Activated naive CD8-positive, alpha-beta T cell treated with anti-CD3 and anti-CD28 coated beads, Interleukin-2, amount 10 ng/mL, durations not matched to agents 7 days and 5 days (primary cell): ENCODE data around the gene MACROD2. TPM values are rescaled to one million over a fixed set of nuclear protein-coding genes. Genes with fewer than 3 reads are reported as not detected.

ENCODE experiments used
- ATAC-seq: fragments of 150-1000 bp; cut with Tn5 transposase; one replicate; pipeline ENCODE4 v1.10.0; 2021; ENCODE audit warnings: low read depth, moderate library complexity
- POLR2A ChIA-PET: fragments of 350-600 bp; sonication (Branson Sonifier 250); formaldehyde crosslinking; loops from one replicate; lab custom pipeline; 2021; ENCODE audit warnings: antibody characterized with exemption; lab: Charles Lee
- DNase-seq: peaks from one replicate; pipeline ENCODE4 v3.0.0; 2021
- H3K27ac Mint-ChIP-seq: one replicate; pipeline ENCODE4 v1.8.0; 2022; ENCODE audit warnings: mild to moderate bottlenecking, mixed read lengths
- H3K27me3 Mint-ChIP-seq: one replicate; pipeline ENCODE4 v1.8.0; 2022; ENCODE audit warnings: mild to moderate bottlenecking, moderate library complexity, mixed read lengths
- H3K36me3 Mint-ChIP-seq: one replicate; pipeline ENCODE4 v1.8.0; 2021; ENCODE audit warnings: mild to moderate bottlenecking, mixed read lengths
- H3K4me1 Mint-ChIP-seq: one replicate; pipeline ENCODE4 v1.8.0; 2021; ENCODE audit warnings: mixed read lengths
- H3K4me3 Mint-ChIP-seq: one replicate; pipeline ENCODE4 v1.8.0; 2022; ENCODE audit warnings: mild to moderate bottlenecking, moderate library complexity, mixed read lengths
- H3K9me3 Mint-ChIP-seq: one replicate; pipeline ENCODE4 v1.8.0; 2021; ENCODE audit warnings: mixed read lengths
- total RNA-seq, 2 experiments: library from RNA; stranded (reverse); gene quantifications; one replicate each; pipeline ENCODE4 v1.2.3, GENCODE V29; 2021

The MACROD2 gene
- total RNA-seq, 2 experiments from 2014 or later: not detected

DNA sequence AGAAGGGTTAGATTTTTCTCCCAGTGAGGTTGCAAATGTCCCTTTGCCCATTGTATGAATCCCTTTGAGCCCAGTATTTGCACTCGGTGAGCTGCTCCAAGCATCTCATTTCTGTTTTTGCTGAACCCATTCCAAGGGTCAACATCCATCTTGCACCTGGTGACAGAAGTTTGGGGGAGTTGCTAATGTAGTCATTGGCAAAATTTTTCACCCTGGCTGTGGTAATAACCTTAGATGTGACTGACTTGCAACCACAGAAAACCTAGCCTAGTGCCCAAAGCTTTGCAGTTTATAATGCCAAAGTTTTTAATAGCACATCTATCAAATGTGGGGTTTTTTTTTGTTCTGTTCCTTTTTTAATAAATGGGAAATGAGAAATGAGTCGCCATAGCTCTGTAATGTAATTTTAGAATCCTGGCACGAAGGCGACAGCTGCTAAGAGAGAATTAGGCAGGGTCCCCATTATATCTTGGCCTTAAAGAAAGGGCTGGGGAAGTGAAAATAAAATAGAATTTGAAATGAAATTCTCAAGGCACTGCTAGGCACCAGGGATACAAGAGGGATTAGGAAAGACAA lies 1895.2 kb downstream of the MACROD2 start:
- H3K27ac Mint-ChIP-seq: no peak overlapping the region
- H3K4me1 Mint-ChIP-seq: no peaks in the 10 kb centered on the region
- no peaks in the 10 kb centered on the region for H3K27me3 Mint-ChIP-seq
- POLR2A ChIA-PET: no interaction called here
- peaks cover 4% of the 10 kb centered on the region for H3K9me3 Mint-ChIP-seq
- DNase-seq (no peak), ATAC-seq (no peak)
- H3K36me3 Mint-ChIP-seq: no peaks in the 10 kb centered on the region
- H3K4me3 Mint-ChIP-seq: no peak overlapping the region

DNA sequence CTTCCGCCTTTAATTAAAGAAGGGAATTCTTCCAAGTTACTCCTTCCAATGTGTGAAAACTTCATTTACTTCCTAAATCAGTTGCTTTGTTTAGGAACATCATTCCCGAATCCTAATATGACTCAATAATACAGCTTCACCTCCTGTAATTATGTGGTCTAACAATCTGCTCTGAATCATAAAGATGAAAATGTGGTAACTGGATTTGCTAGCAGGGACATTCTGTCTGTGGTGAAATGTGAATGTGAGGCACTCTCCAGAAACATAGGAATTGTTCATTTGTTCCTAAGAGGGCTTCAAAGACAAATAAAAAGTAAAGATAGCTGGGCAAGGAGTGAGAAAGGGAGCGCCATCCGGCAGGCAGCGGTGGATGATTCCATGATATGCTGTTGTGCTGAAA lies 1899.8 kb downstream of the MACROD2 start:
- no peaks in the 10 kb centered on the region for H3K36me3 Mint-ChIP-seq
- H3K4me3 Mint-ChIP-seq: no peak overlapping the region
- H3K27ac Mint-ChIP-seq: no peak overlapping the region
- no peaks in the 10 kb centered on the region for H3K27me3 Mint-ChIP-seq
- ATAC-seq (no peak), DNase-seq (no peak)
- POLR2A ChIA-PET: no interaction called here
- peaks cover 4% of the 10 kb centered on the region for H3K4me1 Mint-ChIP-seq
- peaks cover 2% of the 10 kb centered on the region for H3K9me3 Mint-ChIP-seq

DNA sequence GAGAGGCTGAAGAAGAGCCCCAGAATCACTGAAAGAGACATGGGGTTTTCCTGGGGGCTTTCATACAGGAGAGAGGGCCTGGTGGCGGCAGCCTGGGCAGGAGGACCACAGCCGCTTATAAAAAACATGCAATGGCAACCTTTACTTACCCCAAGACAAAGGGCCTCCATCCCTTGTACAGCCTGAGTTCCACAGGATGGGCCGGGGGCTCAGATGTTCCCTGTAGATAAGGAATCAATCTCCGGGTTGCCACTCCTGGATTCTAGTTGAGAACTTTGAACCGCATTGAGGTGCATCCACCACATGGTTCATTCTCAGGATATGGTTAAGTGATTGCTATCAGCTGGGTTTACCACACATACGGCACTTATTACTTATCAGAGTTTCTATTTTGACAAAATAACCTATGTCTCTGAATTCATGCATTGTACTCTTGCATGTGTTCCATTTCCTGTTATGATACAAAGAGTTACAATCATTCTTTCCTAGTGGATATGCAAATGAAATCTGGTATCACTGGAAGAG lies 1900.3 kb downstream of the MACROD2 start:
- no peaks in the 10 kb centered on the region for H3K27me3 Mint-ChIP-seq
- POLR2A ChIA-PET: no interaction called here
- DNase-seq: no peak
- peaks cover 4% of the 10 kb centered on the region for H3K4me1 Mint-ChIP-seq
- H3K4me3 Mint-ChIP-seq: no peak overlapping the region
- H3K27ac Mint-ChIP-seq: no peak overlapping the region
- no peaks in the 10 kb centered on the region for H3K36me3 Mint-ChIP-seq
- peak; percentile 36 for ATAC-seq
- peaks cover 2% of the 10 kb centered on the region for H3K9me3 Mint-ChIP-seq

DNA sequence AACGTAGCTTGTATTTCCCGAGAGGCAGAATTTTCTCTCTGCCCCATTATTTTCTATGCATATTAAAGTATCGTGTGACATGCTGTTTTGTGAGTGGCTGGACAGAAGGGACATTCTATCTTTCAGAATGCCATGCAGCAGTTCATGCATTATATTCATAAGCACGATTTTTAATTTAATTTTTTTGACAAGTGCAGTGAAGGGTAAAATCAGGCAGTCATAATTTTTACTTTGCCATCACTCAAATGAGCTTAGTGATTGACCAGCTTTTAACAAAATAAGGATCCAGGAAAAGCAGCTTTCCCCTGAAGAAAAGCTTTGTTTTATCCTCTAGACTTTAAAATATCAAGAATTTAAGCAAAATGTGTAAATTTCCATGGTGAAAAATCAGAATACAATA lies 1904.7 kb downstream of the MACROD2 start:
- Mint-ChIP-seq H3K36me3 (no peaks in the 10 kb centered on the region), H3K27ac (no peak overlapping the region), H3K4me3 (no peak overlapping the region), H3K9me3 (peaks cover 4% of the 10 kb centered on the region), H3K4me1 (peaks cover 4% of the 10 kb centered on the region), H3K27me3 (no peaks in the 10 kb centered on the region)
- no peak for DNase-seq
- no peak for ATAC-seq
- POLR2A ChIA-PET: no interaction called here

DNA sequence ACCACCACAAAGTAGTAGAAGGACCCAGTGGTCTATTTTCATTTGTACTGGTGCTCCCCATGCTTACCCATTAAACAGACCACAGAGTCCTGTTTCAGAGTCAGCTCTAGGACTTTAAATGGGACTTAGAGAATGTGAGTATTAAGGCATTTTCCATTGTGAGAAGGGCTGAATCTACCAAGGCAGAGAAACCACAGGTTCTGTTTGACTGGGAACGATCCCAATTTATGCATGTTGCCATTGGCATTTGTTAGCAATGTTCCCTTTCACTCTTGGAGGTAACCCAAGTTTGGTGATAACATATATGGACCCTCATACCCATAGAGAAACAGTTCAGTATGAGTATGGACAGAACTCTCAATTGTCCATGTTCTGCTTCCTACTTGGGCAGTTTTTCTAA lies 1905.1 kb downstream of the MACROD2 start:
- Mint-ChIP-seq H3K27ac (no peak overlapping the region), H3K9me3 (peaks cover 2% of the 10 kb centered on the region), H3K27me3 (no peaks in the 10 kb centered on the region), H3K4me1 (peaks cover 4% of the 10 kb centered on the region), H3K36me3 (no peaks in the 10 kb centered on the region), H3K4me3 (no peak overlapping the region)
- POLR2A ChIA-PET: no interaction called here
- ATAC-seq (no peak), DNase-seq (no peak)

DNA sequence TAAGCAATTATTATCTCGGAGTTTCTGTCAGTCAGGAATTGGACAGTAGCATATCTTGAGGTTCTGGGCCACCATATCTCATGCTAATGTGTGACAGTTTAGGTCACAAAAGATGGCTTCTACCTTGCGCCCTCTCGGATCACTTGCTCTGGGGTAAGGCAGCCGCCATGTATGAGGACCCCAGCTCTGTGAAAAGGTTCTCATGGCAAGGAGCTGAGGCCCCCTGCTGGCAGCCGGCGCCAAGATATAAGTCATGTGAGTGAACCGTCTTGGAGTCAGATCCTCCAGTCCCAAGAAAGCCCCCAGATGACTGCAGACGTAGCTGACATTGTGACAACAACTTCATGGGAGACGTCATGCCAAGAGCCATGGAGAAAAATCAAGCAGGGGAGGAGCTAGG lies 1907.2 kb downstream of the MACROD2 start:
- Mint-ChIP-seq H3K4me1 (no peaks in the 10 kb centered on the region), H3K27me3 (no peaks in the 10 kb centered on the region), H3K36me3 (no peaks in the 10 kb centered on the region), H3K9me3 (peaks cover 2% of the 10 kb centered on the region), H3K27ac (no peak overlapping the region), H3K4me3 (no peak overlapping the region)
- ATAC-seq: no peak
- no peak for DNase-seq
- POLR2A ChIA-PET: no interaction called here

DNA sequence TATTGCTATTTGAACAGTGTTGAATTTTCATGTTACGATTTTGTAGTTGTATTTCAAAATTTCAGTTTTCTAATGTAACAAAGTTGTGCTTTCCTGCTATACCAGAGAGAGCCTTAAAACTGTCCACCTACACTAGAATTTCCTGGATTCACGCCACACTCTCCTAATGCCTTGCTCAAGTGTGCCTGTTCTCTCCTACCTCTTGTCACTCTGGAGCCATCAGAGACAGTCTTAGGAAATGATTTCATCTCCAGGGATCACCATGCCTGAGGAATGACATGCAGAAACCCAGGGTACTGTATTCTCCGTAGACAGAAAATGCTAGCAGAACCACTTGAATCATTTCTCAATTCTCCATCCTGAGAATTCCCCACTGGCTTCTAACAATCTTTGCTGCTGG lies 1910.3 kb downstream of the MACROD2 start:
- Mint-ChIP-seq H3K36me3 (no peaks in the 10 kb centered on the region), H3K27ac (no peak overlapping the region), H3K27me3 (no peaks in the 10 kb centered on the region), H3K4me3 (no peak overlapping the region), H3K4me1 (no peaks in the 10 kb centered on the region), H3K9me3 (peaks cover 4% of the 10 kb centered on the region)
- no peak for ATAC-seq
- no peak for DNase-seq
- POLR2A ChIA-PET: no interaction called here

DNA sequence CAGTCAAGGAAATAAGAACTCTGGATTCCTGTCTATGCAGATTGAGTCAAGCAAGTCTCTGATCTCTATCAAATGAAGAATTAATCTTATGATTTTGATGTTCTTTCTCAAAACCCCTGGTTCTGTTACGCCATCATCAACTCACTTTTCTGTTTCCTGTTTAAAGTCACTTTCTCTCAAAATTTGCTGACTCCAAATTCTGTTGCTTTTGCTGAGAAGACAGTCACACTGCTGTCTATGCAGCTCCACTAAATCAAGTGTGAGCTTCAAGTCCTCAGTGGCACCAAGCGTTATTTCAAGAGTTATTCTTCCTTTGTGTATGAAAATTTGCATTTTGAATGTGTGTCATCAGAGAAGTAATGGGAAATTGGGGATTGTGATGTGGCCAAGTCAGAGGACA lies 1914.7 kb downstream of the MACROD2 start:
- Mint-ChIP-seq H3K27me3 (no peaks in the 10 kb centered on the region), H3K9me3 (peaks cover 9% of the 10 kb centered on the region), H3K36me3 (no peaks in the 10 kb centered on the region), H3K4me3 (no peak overlapping the region), H3K4me1 (no peaks in the 10 kb centered on the region), H3K27ac (no peak overlapping the region)
- POLR2A ChIA-PET: no interaction called here
- DNase-seq: no peak
- no peak for ATAC-seq

DNA sequence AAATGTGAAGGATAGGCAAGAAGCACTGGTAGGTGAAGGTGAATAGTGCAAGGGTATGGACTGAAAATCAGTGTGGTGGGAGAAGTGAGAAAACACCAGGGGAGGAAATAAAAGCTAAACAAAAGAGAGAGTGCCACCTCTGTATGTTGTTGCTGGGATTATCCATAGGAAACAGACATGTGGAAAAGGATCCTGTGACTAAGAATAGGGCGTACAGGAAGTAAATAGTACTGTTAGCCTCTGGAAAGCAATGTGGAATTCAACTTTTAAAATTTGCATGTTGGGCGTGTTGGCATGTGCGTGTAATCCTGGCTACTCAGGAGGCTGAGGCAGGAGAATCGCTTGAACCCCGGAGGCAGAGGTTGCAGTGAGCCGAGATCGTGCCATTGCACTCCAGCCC lies 1916.3 kb downstream of the MACROD2 start:
- ATAC-seq: no peak
- Mint-ChIP-seq H3K36me3 (no peaks in the 10 kb centered on the region), H3K27me3 (no peaks in the 10 kb centered on the region), H3K4me1 (no peaks in the 10 kb centered on the region), H3K27ac (no peak overlapping the region), H3K4me3 (no peak overlapping the region), H3K9me3 (peaks cover 9% of the 10 kb centered on the region)
- POLR2A ChIA-PET: no interaction called here
- DNase-seq: no peak

DNA sequence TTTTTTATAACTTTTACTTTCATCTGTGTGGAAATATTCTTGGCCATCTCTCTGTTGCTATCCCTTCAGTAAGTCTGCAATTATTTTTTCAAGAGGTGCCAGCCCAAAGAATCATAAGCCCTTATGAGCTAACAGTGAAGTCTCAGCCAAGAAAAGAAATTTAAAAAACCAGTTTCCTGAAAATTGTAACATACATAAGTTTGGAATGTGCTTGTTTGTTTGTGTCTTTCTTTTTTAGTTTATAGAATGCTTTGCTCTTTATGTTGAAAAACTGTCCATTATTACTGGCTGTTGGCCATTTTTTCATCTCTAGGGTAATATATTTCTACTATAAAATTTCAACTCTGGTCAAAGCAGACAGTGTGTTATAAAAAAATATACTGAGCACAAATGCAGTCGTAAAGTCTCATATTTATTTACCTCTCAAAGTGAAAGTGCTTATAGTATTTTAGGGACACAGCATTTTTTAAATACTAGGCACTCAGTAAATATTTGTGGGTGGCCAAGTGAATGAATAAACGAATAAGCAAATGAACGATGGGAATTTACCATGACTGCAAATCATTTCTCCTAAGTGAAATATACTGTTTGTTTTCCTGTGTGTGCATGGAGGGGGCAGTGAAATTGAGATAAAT lies 1918.2 kb downstream of the MACROD2 start:
- H3K27me3 Mint-ChIP-seq: no peaks in the 10 kb centered on the region
- H3K4me1 Mint-ChIP-seq: no peaks in the 10 kb centered on the region
- DNase-seq (no peak), ATAC-seq (no peak)
- H3K36me3 Mint-ChIP-seq: no peaks in the 10 kb centered on the region
- POLR2A ChIA-PET: no interaction called here
- H3K4me3 Mint-ChIP-seq: no peak overlapping the region
- no peak overlapping the region for H3K27ac Mint-ChIP-seq
- H3K9me3 Mint-ChIP-seq: peaks cover 9% of the 10 kb centered on the region

DNA sequence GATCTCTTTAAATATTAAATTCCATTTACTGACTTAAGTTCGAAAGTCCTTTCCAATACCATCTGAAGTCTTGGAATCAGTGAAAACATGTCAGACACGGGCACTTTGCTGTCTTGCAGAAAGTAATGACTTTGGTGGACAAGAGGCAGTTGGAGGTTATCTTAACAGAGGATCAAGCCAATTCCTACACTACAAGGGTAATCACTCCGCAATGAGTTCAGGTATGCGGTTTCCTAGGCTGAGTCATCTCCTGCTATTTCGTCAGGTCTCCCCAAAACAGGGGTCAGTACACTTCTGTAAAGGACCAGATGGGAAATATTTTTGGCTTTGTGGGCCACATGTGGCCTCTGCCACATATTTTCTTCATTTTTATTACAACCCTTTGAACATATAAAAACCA lies 1921.3 kb downstream of the MACROD2 start:
- H3K27ac Mint-ChIP-seq: no peak overlapping the region
- POLR2A ChIA-PET: no interaction called here
- no peak overlapping the region for H3K4me3 Mint-ChIP-seq
- no peak for ATAC-seq
- no peaks in the 10 kb centered on the region for H3K36me3 Mint-ChIP-seq
- no peak for DNase-seq
- no peaks in the 10 kb centered on the region for H3K27me3 Mint-ChIP-seq
- H3K4me1 Mint-ChIP-seq: no peaks in the 10 kb centered on the region
- H3K9me3 Mint-ChIP-seq: no peaks in the 10 kb centered on the region

DNA sequence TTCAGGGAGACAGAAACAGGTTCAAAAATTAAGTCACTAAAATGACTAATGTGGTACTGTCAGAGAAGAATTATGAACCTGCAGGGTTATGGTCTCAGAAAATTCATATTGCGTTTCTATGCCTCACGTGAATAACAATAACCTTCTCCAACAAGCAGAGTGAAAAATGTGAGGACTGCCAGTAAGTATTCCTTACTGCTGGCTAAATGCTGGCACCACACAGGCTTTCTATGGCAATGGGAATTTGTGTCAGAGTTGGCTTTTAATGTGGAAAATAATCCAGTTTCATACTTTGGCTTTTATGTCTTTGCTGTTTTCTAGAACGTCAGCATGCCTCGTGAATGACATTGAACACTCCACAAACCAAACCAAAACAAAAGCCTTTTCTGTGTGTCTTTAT lies 1922.0 kb downstream of the MACROD2 start:
- H3K4me1 Mint-ChIP-seq: no peaks in the 10 kb centered on the region
- POLR2A ChIA-PET: no interaction called here
- H3K4me3 Mint-ChIP-seq: no peak overlapping the region
- H3K27ac Mint-ChIP-seq: no peak overlapping the region
- ATAC-seq (no peak), DNase-seq (no peak)
- H3K36me3 Mint-ChIP-seq: no peaks in the 10 kb centered on the region
- no peaks in the 10 kb centered on the region for H3K27me3 Mint-ChIP-seq
- no peaks in the 10 kb centered on the region for H3K9me3 Mint-ChIP-seq

DNA sequence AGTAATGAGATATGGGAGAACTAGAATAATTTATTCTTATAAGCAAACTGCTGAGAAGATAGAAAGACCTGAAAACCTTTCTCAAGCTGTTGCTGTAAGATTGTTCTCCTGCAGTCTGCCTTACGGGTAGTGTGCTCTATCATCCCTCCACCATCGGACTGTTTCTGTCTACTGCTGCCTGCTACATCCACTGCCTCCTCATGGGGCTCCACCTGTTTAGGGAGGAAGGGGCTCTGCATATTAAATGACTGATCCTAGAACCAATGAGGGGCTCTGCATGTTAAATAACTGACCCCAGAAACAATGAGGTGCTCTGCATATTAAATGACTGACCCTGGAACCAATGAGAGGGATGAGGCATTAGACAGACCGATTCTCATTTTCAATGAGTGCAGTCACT lies 1923.3 kb downstream of the MACROD2 start:
- no peaks in the 10 kb centered on the region for H3K4me1 Mint-ChIP-seq
- H3K27ac Mint-ChIP-seq: no peak overlapping the region
- ATAC-seq: no peak
- POLR2A ChIA-PET: no interaction called here
- no peaks in the 10 kb centered on the region for H3K36me3 Mint-ChIP-seq
- H3K27me3 Mint-ChIP-seq: no peaks in the 10 kb centered on the region
- DNase-seq: no peak
- no peak overlapping the region for H3K4me3 Mint-ChIP-seq
- no peaks in the 10 kb centered on the region for H3K9me3 Mint-ChIP-seq

DNA sequence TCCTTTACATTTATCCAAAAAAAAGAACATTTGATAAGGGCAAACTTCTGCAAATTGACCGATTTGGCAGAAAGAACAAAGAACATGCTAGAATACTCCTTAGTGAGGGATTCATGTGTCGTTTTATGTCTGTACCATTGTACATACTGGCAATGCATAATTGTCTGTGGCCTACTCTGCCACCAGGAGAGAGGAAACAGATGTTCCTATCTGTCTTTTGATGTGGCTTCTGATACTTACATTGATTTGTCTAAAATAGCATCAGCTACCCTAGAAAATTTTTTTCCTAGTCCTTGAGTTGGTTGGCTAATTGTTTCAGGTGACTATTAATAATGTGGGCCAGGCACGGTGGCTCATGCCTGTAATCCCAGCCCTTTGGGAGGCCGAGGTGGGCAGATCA lies 1923.8 kb downstream of the MACROD2 start:
- DNase-seq (no peak), ATAC-seq (no peak)
- Mint-ChIP-seq H3K4me3 (no peak overlapping the region), H3K27me3 (no peaks in the 10 kb centered on the region), H3K36me3 (no peaks in the 10 kb centered on the region), H3K27ac (no peak overlapping the region), H3K4me1 (no peaks in the 10 kb centered on the region), H3K9me3 (no peaks in the 10 kb centered on the region)
- POLR2A ChIA-PET: no interaction called here
